ENCODE results near the gene XKRX. TPM values are rescaled to one million over a fixed set of nuclear protein-coding genes. Genes with fewer than 3 reads are reported as not detected.

Gene XKRX
- total RNA-seq, 4 donors from 2014 or later = 0.12 to 0.28 TPM; not detected in 2

DNA sequence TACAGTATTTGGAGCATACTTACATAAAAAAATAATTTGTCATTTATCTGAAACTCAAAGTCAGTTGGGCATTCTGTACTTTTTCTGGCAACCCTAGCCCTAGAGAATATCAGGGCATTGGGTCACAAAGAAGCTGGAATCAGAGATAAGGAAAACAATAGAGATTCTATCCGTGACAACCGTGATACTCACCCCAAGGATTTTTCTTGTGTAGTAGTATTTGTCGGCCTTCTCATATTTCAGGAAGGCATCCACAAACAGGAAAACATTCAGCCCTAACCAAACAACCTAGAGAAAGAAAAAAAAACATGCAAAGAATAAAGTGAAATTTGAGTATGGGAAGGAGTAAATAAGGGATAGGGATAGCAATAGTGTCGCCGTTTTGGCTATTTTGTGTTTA is 58.2 kb downstream of the XKRX start:
- TF ChIP-seq, protein P1, sequence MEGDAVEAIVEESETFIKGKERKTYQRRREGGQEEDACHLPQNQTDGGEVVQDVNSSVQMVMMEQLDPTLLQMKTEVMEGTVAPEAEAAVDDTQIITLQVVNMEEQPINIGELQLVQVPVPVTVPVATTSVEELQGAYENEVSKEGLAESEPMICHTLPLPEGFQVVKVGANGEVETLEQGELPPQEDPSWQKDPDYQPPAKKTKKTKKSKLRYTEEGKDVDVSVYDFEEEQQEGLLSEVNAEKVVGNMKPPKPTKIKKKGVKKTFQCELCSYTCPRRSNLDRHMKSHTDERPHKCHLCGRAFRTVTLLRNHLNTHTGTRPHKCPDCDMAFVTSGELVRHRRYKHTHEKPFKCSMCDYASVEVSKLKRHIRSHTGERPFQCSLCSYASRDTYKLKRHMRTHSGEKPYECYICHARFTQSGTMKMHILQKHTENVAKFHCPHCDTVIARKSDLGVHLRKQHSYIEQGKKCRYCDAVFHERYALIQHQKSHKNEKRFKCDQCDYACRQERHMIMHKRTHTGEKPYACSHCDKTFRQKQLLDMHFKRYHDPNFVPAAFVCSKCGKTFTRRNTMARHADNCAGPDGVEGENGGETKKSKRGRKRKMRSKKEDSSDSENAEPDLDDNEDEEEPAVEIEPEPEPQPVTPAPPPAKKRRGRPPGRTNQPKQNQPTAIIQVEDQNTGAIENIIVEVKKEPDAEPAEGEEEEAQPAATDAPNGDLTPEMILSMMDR (IDR thresholded peaks at IDR 0.05) = no peak
- no peak for DNase-seq (ENCODE audit: low spot score)
- ATAC-seq (ENCODE audit: low FRiP score) = no peak

DNA sequence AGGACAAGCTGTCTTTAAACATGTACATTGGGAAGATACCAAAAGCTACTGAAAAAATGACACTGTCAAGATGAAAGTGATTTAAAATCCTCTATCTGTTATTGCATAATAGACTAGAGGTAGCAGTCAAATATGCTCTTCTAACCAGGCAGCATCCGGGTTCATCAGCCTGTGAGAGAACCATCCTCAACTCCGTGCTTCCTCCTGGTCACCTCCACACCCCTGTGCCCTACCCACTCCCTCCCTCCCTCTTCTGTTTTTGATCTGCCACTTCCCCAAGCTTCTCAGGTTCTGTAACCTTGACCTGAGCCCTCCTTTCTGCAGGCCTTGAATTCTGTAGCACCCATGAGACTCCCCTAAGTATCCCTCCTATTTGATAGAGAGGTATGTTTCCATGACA is 60.4 kb downstream of the XKRX start:
- ATAC-seq (ENCODE audit: low FRiP score) = no peak
- TF ChIP-seq, protein P1 (IDR thresholded peaks at IDR 0.05) = no peak
- DNase-seq (ENCODE audit: low spot score) = no peak

DNA sequence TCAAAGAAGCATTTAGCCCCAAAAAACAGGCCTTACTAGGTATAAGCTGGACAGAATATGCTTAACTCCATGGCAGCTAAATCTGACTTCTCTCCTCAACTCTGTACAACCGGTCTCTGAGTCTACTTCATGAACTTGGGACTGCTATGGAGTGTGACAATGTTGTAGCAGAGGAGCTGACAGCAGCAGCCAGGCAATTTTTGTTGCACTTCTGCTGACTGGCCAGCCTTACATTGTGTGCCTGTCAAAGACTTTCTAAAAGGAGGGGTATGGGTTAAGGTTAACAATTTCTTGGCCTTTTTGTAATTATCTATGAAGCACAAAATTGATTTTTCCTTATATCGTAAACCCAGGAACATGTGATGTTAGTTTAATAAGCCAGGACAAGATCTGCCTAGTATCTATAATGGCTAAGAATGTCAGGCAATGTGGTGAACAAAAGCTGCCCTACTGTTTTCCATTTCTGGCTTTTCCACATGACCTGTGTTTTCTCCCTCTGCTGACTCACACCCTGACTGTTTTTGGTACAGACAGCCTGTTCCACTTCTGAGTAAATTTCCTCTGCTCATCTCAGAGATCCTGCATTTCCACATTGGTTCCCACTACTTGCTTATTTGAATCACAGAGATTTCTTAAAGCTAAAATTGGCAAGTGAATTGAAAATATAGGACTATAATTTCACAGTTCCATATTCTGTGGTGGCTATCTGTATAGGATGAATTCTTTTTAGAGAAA is 63.9 kb downstream of the XKRX start:
- no peak for DNase-seq (ENCODE audit: low spot score)
- TF ChIP-seq, protein P1 (IDR thresholded peaks at IDR 0.05) = no peak

More for the DNA sequence above, 63.9 kb downstream of the XKRX start:
- no peak for ATAC-seq (ENCODE audit: low FRiP score)

Other genes starting within 250 kb of the XKRX start
- 10 to 100 TPM; 10.2 to 37.2 (median 14.8) TPM for gene SYTL4, start 196.8 kb downstream of the XKRX start, total RNA-seq
- gene CSTF2, start 108.5 kb downstream of the XKRX start, total RNA-seq = 10 to 100 TPM in 2 of 4 donors, 1 to 10 TPM in 2; 7.8 to 10.1 (median 9.8) TPM
- gene NOX1, start 54.6 kb downstream of the XKRX start, total RNA-seq = under 1 TPM in 2 of 4 donors, not detected in 2; 0.25 to 0.84 TPM
- not detected for gene ARL13A, start 40.8 kb upstream of the XKRX start, total RNA-seq
- gene TRMT2B, start 123.2 kb upstream of the XKRX start, total RNA-seq = 10 to 100 TPM in 3 of 4 donors, 1 to 10 TPM in 1; 6.8 to 25.7 (median 11.6) TPM
- 1 to 10 TPM in 1 of 4 donors, under 1 TPM in 2, not detected in 1; 0.19 to 1.6 (median 0.36) TPM for gene TMEM35A, start 150.0 kb upstream of the XKRX start, total RNA-seq
- gene CENPI, start 169.3 kb upstream of the XKRX start, total RNA-seq = 1 to 10 TPM in 3 of 4 donors, under 1 TPM in 1; 0.65 to 2.4 (median 1.4) TPM

Measured in omental fat pad (tissue), 4 donors.